Immature natural killer cell (primary cell): ENCODE results near the gene TMEM106A. TPM values are rescaled to one million over a fixed set of nuclear protein-coding genes. Genes with fewer than 3 reads are reported as not detected.
"Not testable (repeated sequence)": the region's sequence is repeated elsewhere in the genome, so short reads cannot be mapped to it uniquely, and the experiment has no call there.

Experiments
- DNase-seq, 3 donors: peaks; one replicate each; pipeline ENCODE4 v3.0.0; 2022; ENCODE audit warnings: mixed read lengths in 1 of 3
- H3K27ac Mint-ChIP-seq, 6 donors: one replicate each; pipeline ENCODE4 v1.8.0; 2020; ENCODE audit warnings: mixed read lengths in 6 of 6, mild to moderate bottlenecking in 5 of 6, inconsistent platforms in 4 of 6, moderate library complexity in 3 of 6
- H3K27me3 Mint-ChIP-seq, 3 donors: one replicate each; pipeline ENCODE4 v1.8.0; 2020 to 2021; ENCODE audit warnings: low read depth in 3 of 3, mild to moderate bottlenecking in 3 of 3, mixed read lengths in 3 of 3, moderate library complexity in 3 of 3, inconsistent platforms in 1 of 3
- H3K36me3 Mint-ChIP-seq, 3 donors: one replicate each; pipeline ENCODE4 v1.8.0; 2020; ENCODE audit warnings: mixed read lengths in 3 of 3, inconsistent platforms in 2 of 3, mild to moderate bottlenecking in 2 of 3
- H3K4me1 Mint-ChIP-seq, 2 donors: one replicate each; pipeline ENCODE4 v1.8.0; 2020; ENCODE audit warnings: inconsistent platforms in 2 of 2, mild to moderate bottlenecking in 2 of 2, mixed read lengths in 2 of 2, moderate library complexity in 1 of 2
- H3K4me3 Mint-ChIP-seq, 5 donors: one replicate each; pipeline ENCODE4 v1.8.0; 2020; ENCODE audit warnings: mild to moderate bottlenecking in 5 of 5, mixed read lengths in 5 of 5, inconsistent platforms in 3 of 5, moderate library complexity in 3 of 5
- H3K9me3 Mint-ChIP-seq, 6 donors: one replicate each; pipeline ENCODE4 v1.8.0; 2020; ENCODE audit warnings: mild to moderate bottlenecking in 6 of 6, mixed read lengths in 6 of 6, inconsistent platforms in 4 of 6, moderate library complexity in 3 of 6
- polyA plus RNA-seq, 3 donors: library from polyadenylated mRNA; unstranded; fragments of 300-500 nt; fragmentation: Illumina TruSeq; gene quantifications; one replicate each; pipeline ENCODE4 v1.2.3, GENCODE V29; 2021

The TMEM106A gene
- 1 to 10 TPM; 2.5 to 7.9 (median 3.5) TPM for polyA plus RNA-seq

GRCh38 chr17:43211480-43212402, at the start of gene TMEM106A:
TMEM106A (plus strand) TSS chr17:43211875; CDS start chr17:43213042, 1,167 bp downstream.
- Mint-ChIP-seq H3K27ac (peak within 1 kb of the TSS; percentile 96 to 99 (median 98)), H3K9me3 (no peaks in the 10 kb centered on the region), H3K4me1 (peaks cover 34 to 47% of the 10 kb centered on the region in 2 donors), H3K4me3 (peak within 1 kb of the TSS; percentile 95 to 100 (median 100)), H3K27me3 (peaks cover 0 to 2% (median 0%) of the 10 kb centered on the region in 3 donors), H3K36me3 (peaks cover 8 to 23% (median 9%) of the 10 kb centered on the region in 3 donors)
- peak; percentile 73 to 77 (median 76) for DNase-seq

GRCh38 chr17:43165971-43166370, 45.7 kb upstream of the TMEM106A start:
- not testable (repeated sequence) for H3K4me1 Mint-ChIP-seq, H3K4me3 Mint-ChIP-seq, H3K27me3 Mint-ChIP-seq, H3K36me3 Mint-ChIP-seq, DNase-seq, H3K9me3 Mint-ChIP-seq
- peak overlapping the region in 1 of 6 donors; percentile 51 for H3K27ac Mint-ChIP-seq

DNA sequence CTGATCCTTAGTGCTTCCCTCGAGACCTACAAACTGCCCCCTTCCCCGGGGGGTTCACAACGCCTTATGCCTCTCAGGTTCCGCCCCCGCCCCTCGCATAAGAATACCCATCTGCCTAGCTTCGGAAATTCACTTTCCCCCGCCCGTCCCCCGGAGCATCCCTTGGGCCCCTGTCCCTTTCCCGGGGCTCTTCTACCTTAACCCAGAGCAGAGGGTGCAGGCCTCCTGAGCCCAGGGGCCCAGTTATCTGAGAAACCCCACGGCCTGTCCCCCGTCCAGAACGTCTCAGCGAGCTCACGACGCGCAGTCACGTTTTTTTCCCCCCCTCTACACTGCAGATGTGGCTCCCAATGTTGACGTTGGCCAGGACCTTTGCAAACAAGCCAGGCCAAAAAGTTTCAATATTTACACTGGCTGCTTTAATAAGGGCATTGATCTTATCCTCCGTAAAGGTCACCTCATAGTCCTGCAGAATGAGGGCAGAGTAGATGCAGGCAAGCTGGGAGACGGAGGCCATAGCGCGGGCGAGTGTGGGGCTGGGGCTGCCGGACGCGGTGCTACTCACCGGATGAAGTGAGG, 42.0 kb upstream of the TMEM106A start:
- no peaks in the 10 kb centered on the region for H3K27me3 Mint-ChIP-seq
- peaks cover 0 to 4% (median under 1%) of the 10 kb centered on the region in 3 donors for H3K36me3 Mint-ChIP-seq
- no peaks in the 10 kb centered on the region for H3K9me3 Mint-ChIP-seq
- no peak overlapping the region for H3K4me3 Mint-ChIP-seq
- DNase-seq, result no peak
- H3K4me1 Mint-ChIP-seq, result peaks cover 9 to 15% of the 10 kb centered on the region in 2 donors
- H3K27ac Mint-ChIP-seq, result no peak overlapping the region

- Mint-ChIP-seq H3K36me3 (peaks cover 0 to 4% (median 0%) of the 10 kb centered on the region in 3 donors), H3K4me3 (no peak overlapping the region), H3K4me1 (peaks cover 12 to 21% of the 10 kb centered on the region in 2 donors), H3K9me3 (no peaks in the 10 kb centered on the region), H3K27me3 (no peaks in the 10 kb centered on the region), H3K27ac (no peak overlapping the region)
- peak; percentile 91 to 92 (median 92) for DNase-seq
Measured at GRCh38 chr17:43170140-43170765, 41.4 kb upstream of the TMEM106A start.

DNA sequence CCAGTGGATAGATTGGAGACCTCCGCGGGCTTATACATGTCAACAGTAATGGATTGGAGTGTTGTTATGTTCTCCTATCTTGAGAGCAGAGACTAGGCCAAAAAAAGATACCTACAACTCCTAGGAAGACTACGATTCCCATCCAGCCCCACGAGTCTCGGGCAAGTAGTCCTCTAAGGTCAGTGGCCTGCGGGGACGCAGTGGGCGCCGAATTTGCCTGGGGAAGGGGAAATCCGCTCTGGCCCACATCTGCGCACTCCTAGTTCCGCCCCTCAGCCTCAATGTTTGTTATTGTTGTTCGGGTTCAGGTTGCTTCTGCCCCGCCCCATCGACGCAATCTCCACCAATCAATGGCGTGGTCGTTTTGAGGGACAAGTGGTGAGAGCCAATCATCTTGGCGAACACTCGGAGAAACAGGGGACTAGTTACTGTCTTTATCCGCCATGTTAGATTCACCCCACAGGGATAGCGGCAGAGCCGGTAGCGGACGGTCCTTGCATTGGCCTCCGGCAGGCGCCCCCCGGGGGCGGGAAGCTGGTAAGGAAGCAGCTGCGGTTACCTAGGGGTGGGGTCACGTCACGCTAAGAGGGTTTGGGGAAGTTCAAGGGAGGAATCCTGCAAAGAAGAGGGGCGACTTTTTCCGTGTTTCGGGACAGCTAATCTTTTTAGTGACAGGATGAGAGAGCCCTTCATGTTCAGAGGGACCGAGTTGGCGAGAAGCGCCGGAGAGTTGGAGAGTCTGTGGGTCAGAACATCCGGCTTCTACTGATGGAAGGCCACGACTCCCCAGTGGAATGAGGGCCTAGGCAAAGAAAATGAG, 40.7 kb upstream of the TMEM106A start, which contains the start of gene NBR1:
TSS of gene NBR1 (plus strand) at position 449 of the 820 bp plus-strand sequence. CDS start 4,586 bp downstream, outside the sequence.
- Mint-ChIP-seq H3K27ac (no peak within 1 kb of the TSS), H3K4me1 (peaks cover 19 to 28% of the 10 kb centered on the region in 2 donors), H3K36me3 (peaks cover 0 to 10% (median 0%) of the 10 kb centered on the region in 3 donors), H3K4me3 (no peak within 1 kb of the TSS), H3K9me3 (no peaks in the 10 kb centered on the region), H3K27me3 (no peaks in the 10 kb centered on the region)
- DNase-seq, result peak; percentile 98

DNA sequence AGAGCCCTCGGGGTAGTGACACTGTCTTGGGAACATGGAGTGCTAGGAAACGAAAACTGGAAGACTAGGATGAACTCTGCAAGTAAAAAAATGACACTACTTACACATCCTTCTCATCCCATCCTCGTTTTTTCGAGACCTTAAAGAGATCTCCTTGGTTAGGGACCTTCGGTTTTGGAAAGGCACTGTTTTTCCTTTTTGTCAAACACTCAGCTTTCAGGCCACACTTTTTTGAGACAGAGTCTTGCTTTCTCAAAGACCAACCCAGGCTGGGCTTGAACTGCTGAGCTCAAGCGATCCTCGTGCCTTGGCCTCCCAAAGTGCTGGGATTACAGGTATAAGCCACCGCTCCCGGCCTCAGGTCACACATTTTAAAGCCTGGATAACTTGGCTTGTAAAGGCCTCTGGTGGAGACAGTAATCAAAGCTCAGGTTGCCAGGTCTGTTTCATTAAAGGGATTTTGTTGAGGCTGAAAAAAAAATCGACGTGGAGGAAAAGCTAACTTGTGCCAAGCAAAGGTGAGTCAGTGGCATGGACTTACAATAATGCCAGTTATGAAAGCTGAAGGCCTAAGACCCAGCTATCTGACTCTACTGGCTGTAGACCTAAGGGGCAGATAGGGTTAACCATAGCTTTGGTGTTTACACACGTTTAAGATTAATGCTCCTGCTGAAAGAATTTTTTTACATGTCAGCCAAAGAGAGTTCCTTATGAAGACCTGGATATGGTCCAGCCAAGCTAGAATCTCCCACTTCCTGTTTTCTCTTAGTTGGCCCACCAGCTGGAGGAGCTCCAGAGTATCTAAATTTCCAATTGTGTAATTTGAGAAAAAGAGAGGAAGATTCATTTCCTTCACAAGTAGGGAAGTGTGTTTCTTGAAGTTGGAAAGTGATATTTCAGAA, 39.8 kb upstream of the TMEM106A start:
- H3K4me1 Mint-ChIP-seq, result peaks cover 24 to 36% of the 10 kb centered on the region in 2 donors
- peak; percentile 6 to 11 (median 6) for DNase-seq
- peaks cover 0 to 15% (median 6%) of the 10 kb centered on the region in 3 donors for H3K36me3 Mint-ChIP-seq
- H3K4me3 Mint-ChIP-seq, result no peak overlapping the region
- H3K27me3 Mint-ChIP-seq, result no peaks in the 10 kb centered on the region
- H3K9me3 Mint-ChIP-seq, result no peaks in the 10 kb centered on the region
- H3K27ac Mint-ChIP-seq, result no peak overlapping the region

DNA sequence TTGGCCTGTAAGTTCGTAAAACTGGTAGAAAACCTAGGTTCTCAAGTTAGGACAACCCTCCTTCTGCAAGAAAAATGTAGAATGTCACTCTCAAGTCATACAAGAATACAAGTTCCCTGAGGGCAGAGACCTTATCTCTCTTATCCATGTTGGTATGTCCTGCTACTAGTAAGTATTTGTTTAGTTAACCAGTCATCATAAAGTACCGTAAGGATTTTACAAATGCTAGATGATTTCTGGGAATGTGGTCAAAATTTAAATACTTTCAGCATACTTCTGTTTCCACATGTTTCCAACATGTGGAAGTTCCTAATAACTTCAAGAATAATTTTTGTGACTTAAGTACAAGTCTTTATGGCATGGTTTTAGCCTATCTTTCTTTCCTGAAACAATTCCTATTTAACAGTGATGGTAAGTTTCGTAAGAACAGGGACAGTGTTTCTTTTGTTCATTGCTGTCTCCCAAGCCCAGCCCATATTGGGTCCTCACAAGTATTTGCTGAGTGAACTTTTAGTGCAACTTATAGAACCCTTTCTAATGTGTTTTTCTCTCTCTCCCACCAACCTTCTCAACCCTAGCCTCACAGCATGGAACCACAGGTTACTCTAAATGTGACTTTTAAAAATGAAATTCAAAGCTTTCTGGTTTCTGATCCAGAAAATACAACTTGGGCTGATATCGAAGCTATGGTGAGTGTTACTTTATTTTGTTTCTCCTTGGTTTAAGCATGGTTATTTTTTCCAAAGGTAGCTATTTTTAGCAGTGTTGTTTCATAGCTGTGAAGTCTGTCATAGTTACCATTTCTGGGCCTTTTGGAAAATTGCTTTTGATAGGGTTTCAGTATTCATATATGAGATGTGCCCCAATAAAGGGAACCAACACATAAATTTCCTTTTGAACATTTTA, 36.2 kb upstream of the TMEM106A start:
- Mint-ChIP-seq H3K27me3 (no peaks in the 10 kb centered on the region), H3K27ac (peak overlapping the region in 4 of 6 donors; percentile 69 to 91 (median 80)), H3K4me1 (peaks cover 32 to 47% of the 10 kb centered on the region in 2 donors), H3K4me3 (peak overlapping the region in 1 of 5 donors; percentile 35), H3K36me3 (peaks cover 0 to 22% (median 19%) of the 10 kb centered on the region in 3 donors), H3K9me3 (no peaks in the 10 kb centered on the region)
- no peak for DNase-seq

GRCh38 chr17:43176119-43176570, 35.5 kb upstream of the TMEM106A start:
- Mint-ChIP-seq H3K27me3 (no peaks in the 10 kb centered on the region), H3K4me3 (peak overlapping the region in 2 of 5 donors; percentile 6 to 37), H3K9me3 (no peaks in the 10 kb centered on the region), H3K4me1 (peaks cover 32 to 47% of the 10 kb centered on the region in 2 donors), H3K36me3 (peaks cover 0 to 22% (median 19%) of the 10 kb centered on the region in 3 donors), H3K27ac (peak overlapping the region in 5 of 6 donors; percentile 69 to 91 (median 80))
- no peak for DNase-seq

DNA sequence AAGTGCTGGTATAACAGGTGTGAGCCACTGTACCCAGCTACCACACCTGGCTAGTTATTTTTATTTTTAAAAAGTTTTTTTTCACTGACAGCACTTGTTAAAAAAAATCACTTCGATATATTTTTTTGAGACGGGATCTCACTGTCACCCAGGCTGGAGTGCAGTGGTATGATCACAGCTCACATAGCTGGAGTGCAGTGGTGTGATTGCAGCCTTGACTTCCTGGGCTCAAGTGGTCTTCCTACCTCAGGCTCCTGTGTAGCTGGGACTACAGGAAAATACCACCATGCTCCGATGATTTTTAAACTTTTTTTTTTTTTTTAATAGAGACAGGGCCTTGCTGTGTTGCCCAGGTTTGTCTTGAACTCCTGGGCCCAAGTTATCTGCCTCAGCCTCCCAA, 27.8 kb upstream of the TMEM106A start:
- Mint-ChIP-seq H3K4me1 (no peaks in the 10 kb centered on the region), H3K27ac (no peak overlapping the region), H3K4me3 (no peak overlapping the region), H3K27me3 (no peaks in the 10 kb centered on the region), H3K9me3 (no peaks in the 10 kb centered on the region), H3K36me3 (peaks cover 9 to 18% (median 10%) of the 10 kb centered on the region in 3 donors)
- no peak for DNase-seq

DNA sequence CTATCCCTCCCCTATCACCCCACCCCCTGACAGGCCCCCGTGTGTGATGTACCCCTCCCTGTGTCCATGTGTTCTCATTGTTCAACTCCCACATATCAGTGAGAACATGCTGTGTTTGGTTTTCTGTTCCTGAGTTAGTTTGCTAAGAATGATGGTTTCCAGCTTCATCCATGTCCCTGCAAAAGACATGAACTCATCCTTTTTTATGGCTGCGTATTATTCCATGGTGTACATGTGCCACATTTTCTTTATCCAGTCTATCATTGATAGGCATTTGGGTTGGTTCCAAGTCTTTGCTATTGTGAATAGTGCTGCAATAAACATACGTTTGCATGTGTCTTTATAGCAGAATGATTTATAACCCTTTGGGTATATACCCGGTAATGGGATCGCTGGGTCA, 25.0 kb upstream of the TMEM106A start:
- H3K36me3 Mint-ChIP-seq, result peaks cover 8 to 38% (median 18%) of the 10 kb centered on the region in 3 donors
- H3K9me3 Mint-ChIP-seq, H3K4me3 Mint-ChIP-seq, DNase-seq, H3K27me3 Mint-ChIP-seq, H3K4me1 Mint-ChIP-seq: not testable (repeated sequence)
- H3K27ac Mint-ChIP-seq, result peak overlapping the region in 1 of 6 donors; percentile 34

GRCh38 chr17:43193251-43193650, 18.4 kb upstream of the TMEM106A start:
- Mint-ChIP-seq H3K27me3 (no peaks in the 10 kb centered on the region), H3K4me3 (no peak overlapping the region), H3K9me3 (no peaks in the 10 kb centered on the region), H3K4me1 (peaks cover 0 to 4% of the 10 kb centered on the region in 2 donors), H3K36me3 (peaks cover 24 to 62% (median 36%) of the 10 kb centered on the region in 3 donors), H3K27ac (peak overlapping the region in 1 of 6 donors; percentile 29)
- DNase-seq, result no peak
